ENCODE data around the gene SPTB.
"Not testable (repeated sequence)": the region's sequence is repeated elsewhere in the genome, so short reads cannot be mapped to it uniquely, and the experiment has no call there.

Gene SPTB

GRCh38 chr14:64812412-64812811 lies 67.3 kb downstream of the SPTB start:
- H3K4me3 ChIP-seq (ENCODE audit: low read depth, low read length): no peak overlapping the region
- DNase-seq (ENCODE audit: low read depth): no peak
- TF ChIP-seq CTCF (conservative IDR thresholded peaks at IDR 0.05; ENCODE audit: low read depth, low read length): no peak

- no peak overlapping the region for H3K4me3 ChIP-seq (ENCODE audit: low read depth, low read length)
- peak; percentile 8 for DNase-seq (ENCODE audit: low read depth)
- TF ChIP-seq CTCF (conservative IDR thresholded peaks at IDR 0.05; ENCODE audit: low read depth, low read length): no peak
These were observed 68.0 kb downstream of the SPTB start for GRCh38 chr14:64811676-64812075.

- DNase-seq (ENCODE audit: low read depth): no peak
- no peak overlapping the region for H3K4me3 ChIP-seq (ENCODE audit: low read depth, low read length)
- TF ChIP-seq CTCF (conservative IDR thresholded peaks at IDR 0.05; ENCODE audit: low read depth, low read length): no peak
These were observed 71.3 kb downstream of the SPTB start for GRCh38 chr14:64808449-64808848.

- H3K4me3 ChIP-seq (ENCODE audit: low read depth, low read length): no peak overlapping the region
- TF ChIP-seq CTCF (conservative IDR thresholded peaks at IDR 0.05; ENCODE audit: low read depth, low read length): no peak
- no peak for DNase-seq (ENCODE audit: low read depth)
These were observed 72.2 kb downstream of the SPTB start for GRCh38 chr14:64807551-64807950.

GRCh38 chr14:64806862-64807495 lies 72.7 kb downstream of the SPTB start:
- no peak for TF ChIP-seq CTCF (conservative IDR thresholded peaks at IDR 0.05; ENCODE audit: low read depth, low read length)

GRCh38 chr14:64806202-64806861 lies 73.4 kb downstream of the SPTB start:
- no peak overlapping the region for H3K4me3 ChIP-seq (ENCODE audit: low read depth, low read length)
- DNase-seq (ENCODE audit: low read depth): peak; percentile 72
- TF ChIP-seq CTCF (conservative IDR thresholded peaks at IDR 0.05; ENCODE audit: low read depth, low read length): no peak

More at GRCh38 chr14:64806862-64807495, 72.7 kb downstream of the SPTB start:
- no peak for DNase-seq (ENCODE audit: low read depth)
- H3K4me3 ChIP-seq (ENCODE audit: low read depth, low read length): no peak overlapping the region

- not testable (repeated sequence) for H3K4me3 ChIP-seq (ENCODE audit: low read depth, low read length)
- DNase-seq (ENCODE audit: low read depth): peak; percentile 33
These were observed 74.1 kb downstream of the SPTB start for GRCh38 chr14:64805646-64806045.

All from choroid plexus epithelial cell (primary cell).